OCI-LY7 (cell line): Measurements from ENCODE around the gene ABL2. TPM values are rescaled to one million over a fixed set of nuclear protein-coding genes. Genes with fewer than 3 reads are reported as not detected.

Source experiments
- BruUV-seq: library from RNA; stranded (reverse); fragments of 400-500 nt; replicated peaks from 2 replicates; lab custom pipeline; 2021; lab: Mats Ljungman, UMichigan
- CTCF ChIA-PET: fragments of 300-600 bp; sonication (Branson Sonifier 250); formaldehyde crosslinking; loops from one replicate; lab custom pipeline; 2022; ENCODE audit warnings: antibody characterized with exemption; ENCODE audit not compliant: unreplicated experiment; lab: Charles Lee
- POLR2A ChIA-PET: fragments of 300-600 bp; sonication (Branson Sonifier 250); formaldehyde crosslinking; loops from one replicate; lab custom pipeline; 2022; ENCODE audit warnings: antibody characterized with exemption; lab: Charles Lee
- DNase-seq: peaks from one replicate; pipeline ENCODE4 v3.0.0-alpha.2; 2015; ENCODE audit warnings: low spot score
- H2AFZ ChIP-seq: fragments of 200-600 bp; sonication (generic), shearing (Covaris generic); 2 replicates; pipeline ENCODE4 v1.6.1; 2014; ENCODE audit warnings: mild to moderate bottlenecking, antibody characterized with exemption, low read length, moderate library complexity
- H3K27ac ChIP-seq: fragments of 200-600 bp; sonication (generic); 2 replicates; pipeline ENCODE4 v1.5.1; 2014; ENCODE audit warnings: mixed run types, low read depth, mild to moderate bottlenecking, moderate library complexity, low read length, inconsistent platforms; ENCODE audit not compliant: poor library complexity, severe bottlenecking
- H3K36me3 ChIP-seq: fragments of 200-600 bp; sonication (generic); 2 replicates; pipeline ENCODE4 v1.6.1; 2014; ENCODE audit warnings: mild to moderate bottlenecking, antibody characterized with exemption, low read length, moderate library complexity, mixed read lengths; ENCODE audit not compliant: insufficient read depth
- H3K4me1 ChIP-seq: fragments of 200-600 bp; sonication (generic); 2 replicates; pipeline ENCODE4 v1.5.1; 2014; ENCODE audit warnings: mild to moderate bottlenecking, low read length; ENCODE audit not compliant: insufficient read depth, poor library complexity, severe bottlenecking
- H3K4me2 ChIP-seq: fragments of 200-600 bp; sonication (generic); 2 replicates; pipeline ENCODE4 v1.6.1; 2014; ENCODE audit warnings: mild to moderate bottlenecking, low read length
- H3K4me3 ChIP-seq: fragments of 200-600 bp; sonication (generic); 2 replicates; pipeline ENCODE4 v1.5.1; 2014; ENCODE audit warnings: mild to moderate bottlenecking, low read depth, low read length; ENCODE audit not compliant: poor library complexity, severe bottlenecking
- H3K79me2 ChIP-seq: fragments of 200-600 bp; sonication (generic); 2 replicates; pipeline ENCODE4 v1.6.1; 2016; ENCODE audit warnings: low read depth, mild to moderate bottlenecking, low read length, moderate library complexity, mixed read lengths; ENCODE audit not compliant: insufficient read depth
- H3K9me2 ChIP-seq: fragments of 200-600 bp; sonication (generic); 2 replicates; pipeline ENCODE4 v1.6.1; 2016; ENCODE audit warnings: mild to moderate bottlenecking, low read length, mixed read lengths; ENCODE audit not compliant: insufficient read depth
- H3K9me3 ChIP-seq: fragments of 200-600 bp; sonication (generic); 2 replicates; pipeline ENCODE4 v1.6.1; 2014; ENCODE audit warnings: mild to moderate bottlenecking, mixed run types, low read length, mixed read lengths
- H4K20me1 ChIP-seq: fragments of 200-600 bp; sonication (generic); 2 replicates; pipeline ENCODE4 v1.6.1; 2014; ENCODE audit warnings: mild to moderate bottlenecking, antibody characterized with exemption, low read length, moderate library complexity, mixed read lengths; ENCODE audit not compliant: insufficient read depth
- CTCF ChIP-seq: fragments of 200-600 bp; sonication (generic); conservative IDR thresholded peaks from 2 replicates; pipeline ENCODE4 v1.5.1; 2014; ENCODE audit warnings: mild to moderate bottlenecking, antibody characterized with exemption, low read length, moderate library complexity, mixed read lengths
- EZH2phosphoT487 ChIP-seq: fragments of 200-600 bp; sonication (generic); IDR thresholded peaks from 2 replicates; pipeline ENCODE4 v1.6.1; 2018; ENCODE audit warnings: low read depth, borderline replicate concordance, mild to moderate bottlenecking, mixed run types, antibody characterized with exemption, low read length, moderate library complexity, mixed read lengths
- intact Hi-C: fragments of 100-400 bp; cut with micrococcal nuclease; formaldehyde crosslinking; loops from one replicate; pipeline ENCODE4 v1.10.0; 2022; ENCODE audit not compliant: unreplicated experiment
- total RNA-seq, 2 experiments: library from RNA; depleted of rRNA in 1 of 2; stranded (reverse); fragments of >200 nt in 1 of 2; shearing (Covaris generic) in 1 of 2; gene quantifications; 2 replicates each; pipeline ENCODE4 v1.2.3, GENCODE V29; 2014 to 2022

ABL2 gene
- total RNA-seq, 2 experiments from 2014 or later, result 7.3 to 14.9 TPM

- intact Hi-C loops, result no loop called here
- no peak for DNase-seq
- H3K4me3 ChIP-seq, result no peak overlapping the region
- no peaks in the 10 kb centered on the region for H3K9me3 ChIP-seq
- BruUV-seq, result no TSS peak
- CTCF ChIA-PET, result no interaction called here
- H4K20me1 ChIP-seq, result no peaks in the 10 kb centered on the region
- 0 out of 2 replicates have a peak, but pooled peaks cover 3% of the 10 kb centered on the region for H3K9me2 ChIP-seq
- H3K79me2 ChIP-seq, result no peaks in the 10 kb centered on the region
- H3K27ac ChIP-seq, result no peak overlapping the region
- no peaks in the 10 kb centered on the region for H3K4me1 ChIP-seq
- peak overlapping the region; percentile 35; the same call in 1 of the 2 replicates for H2AFZ ChIP-seq
- no peaks in the 10 kb centered on the region for H3K36me3 ChIP-seq
- H3K4me2 ChIP-seq, result no peak overlapping the region
- POLR2A ChIA-PET, result interaction anchor here (0.6 to 2.2 kb wide), 4 partner anchors 13 to 338 kb away, joined by 3 to 4 read pairs (median 3); no protein-coding TSS in a partner anchor
- no peak for TF ChIP-seq EZH2phosphoT487
Measured at GRCh38 chr1:179262183-179262582, 32.7 kb upstream of the ABL2 start.

GRCh38 chr1:179253286-179253972 lies 24.0 kb upstream of the ABL2 start:
- no peaks in the 10 kb centered on the region for H3K9me2 ChIP-seq
- no peak overlapping the region for H2AFZ ChIP-seq
- H3K4me1 ChIP-seq, result no peaks in the 10 kb centered on the region
- no peak overlapping the region for H3K4me2 ChIP-seq
- H3K9me3 ChIP-seq, result no peaks in the 10 kb centered on the region
- intact Hi-C loops, result loop anchor here (10.0 kb wide), 1 partner anchor 111 kb away; the partner anchor contains the start of gene AXDND1
- no TSS peak for BruUV-seq
- CTCF ChIA-PET, result no interaction called here
- no peak for TF ChIP-seq CTCF
- no peak for TF ChIP-seq EZH2phosphoT487
- H3K4me3 ChIP-seq, result no peak overlapping the region
- no peak for DNase-seq
- H3K27ac ChIP-seq, result no peak overlapping the region
- no peaks in the 10 kb centered on the region for H3K79me2 ChIP-seq
- POLR2A ChIA-PET, result interaction anchor here (0.6 kb wide), 1 partner anchor 62 kb away, joined by 3 read pairs; no protein-coding TSS in a partner anchor
- H3K36me3 ChIP-seq, result no peaks in the 10 kb centered on the region
- H4K20me1 ChIP-seq, result no peaks in the 10 kb centered on the region

GRCh38 chr1:179252606-179253005 lies 23.1 kb upstream of the ABL2 start:
- intact Hi-C loops, result loop anchor here (10.0 kb wide), 1 partner anchor 112 kb away; the partner anchor contains the start of gene AXDND1
- ChIA-PET POLR2A (interaction anchor here (0.6 to 0.9 kb wide), 3 partner anchors 97 to 907 kb away, joined by 3 to 4 read pairs (median 3); no protein-coding TSS in a partner anchor), CTCF (no interaction called here)
- Histone ChIP-seq H3K4me1 (no peaks in the 10 kb centered on the region), H4K20me1 (no peaks in the 10 kb centered on the region), H3K9me3 (no peaks in the 10 kb centered on the region), H3K79me2 (no peaks in the 10 kb centered on the region), H3K27ac (no peak overlapping the region), H2AFZ (no peak overlapping the region), H3K9me2 (no peaks in the 10 kb centered on the region), H3K4me3 (no peak overlapping the region), H3K4me2 (no peak overlapping the region), H3K36me3 (no peaks in the 10 kb centered on the region)
- DNase-seq, result no peak
- BruUV-seq, result no TSS peak
- TF ChIP-seq CTCF, result no peak
- no peak for TF ChIP-seq EZH2phosphoT487
